GM23338 (cell line): ENCODE measurements around the gene DISP3. TPM values are rescaled to one million over a fixed set of nuclear protein-coding genes. Genes with fewer than 3 reads are reported as not detected.

Experiments used
- EZH2phosphoT487 ChIP-seq: fragments of 200-600 bp; sonication (generic); IDR thresholded peaks from one replicate; pipeline ENCODE4 v1.8.1; 2018; ENCODE audit warnings: antibody characterized with exemption; ENCODE audit not compliant: unreplicated experiment
- JUNB ChIP-seq: IDR thresholded peaks from one replicate; pipeline ENCODE4 v1.6.1; 2016; ENCODE audit warnings: antibody characterized with exemption; ENCODE audit not compliant: unreplicated experiment
- NANOG ChIP-seq: IDR thresholded peaks from 2 replicates; pipeline ENCODE4 v1.6.1; 2016; ENCODE audit warnings: antibody characterized with exemption, borderline replicate concordance
- POLR2AphosphoS5 ChIP-seq: IDR thresholded peaks from 2 replicates; pipeline ENCODE4 v1.6.1; 2016; ENCODE audit warnings: antibody characterized with exemption, low read depth
- REST ChIP-seq: IDR thresholded peaks from one replicate; pipeline ENCODE4 v1.6.1; 2018; ENCODE audit warnings: antibody characterized with exemption; ENCODE audit not compliant: unreplicated experiment
- STAT1 ChIP-seq: IDR thresholded peaks from one replicate; pipeline ENCODE4 v1.6.1; 2016; ENCODE audit warnings: antibody characterized with exemption; ENCODE audit not compliant: unreplicated experiment
- ZNF114 ChIP-seq: fragments of 250-450 bp; sonication (Bioruptor Pico); IDR thresholded peaks from 2 replicates; pipeline ENCODE4 v1.5.0; 2020; ENCODE audit warnings: mild to moderate bottlenecking, moderate library complexity
- ZNF331 ChIP-seq: fragments of 250-450 bp; sonication (Bioruptor Pico); IDR thresholded peaks from 2 replicates; pipeline ENCODE4 v1.5.0; 2020; ENCODE audit warnings: low read depth, mild to moderate bottlenecking, moderate library complexity
- polyA plus RNA-seq: library from polyadenylated mRNA; unstranded; fragments of >200 nt; fragmentation: Nextera tagmentation; extraction: Ambion mirVana; gene quantifications from 2 replicates; pipeline ENCODE4 v1.2.1, GENCODE V29; 2016
- total RNA-seq: library from RNA; depleted of rRNA; stranded (reverse); fragments of >200 nt; shearing (Covaris generic); gene quantifications from 2 replicates; pipeline ENCODE4 v1.2.3, GENCODE V29; 2014
- TF ChIP-seq, protein P1 (sequence below): fragments of 250-450 bp; sonication (Bioruptor Pico); IDR thresholded peaks from 2 replicates; pipeline ENCODE4 v1.5.0; 2020; ENCODE audit warnings: mild to moderate bottlenecking, moderate library complexity
- TF ChIP-seq, protein P2 (sequence below), 2 experiments: fragments of 200-600 bp in 1 of 2; sonication (generic) in 1 of 2; conservative IDR thresholded peaks; 2 replicates each; pipeline versions ENCODE4 v1.5.1 to v1.6.1; 2016 to 2017; ENCODE audit warnings: antibody characterized with exemption in 2 of 2, low read depth in 2 of 2, mild to moderate bottlenecking in 2 of 2, moderate library complexity in 1 of 2
- TF ChIP-seq, protein P3 (sequence below): IDR thresholded peaks from 2 replicates; pipeline ENCODE4 v1.6.1; 2016; ENCODE audit warnings: antibody characterized with exemption

The DISP3 gene
- total and polyA plus RNA-seq, 2 experiments from 2014 or later = 3.2 to 11.1 TPM

DNA sequence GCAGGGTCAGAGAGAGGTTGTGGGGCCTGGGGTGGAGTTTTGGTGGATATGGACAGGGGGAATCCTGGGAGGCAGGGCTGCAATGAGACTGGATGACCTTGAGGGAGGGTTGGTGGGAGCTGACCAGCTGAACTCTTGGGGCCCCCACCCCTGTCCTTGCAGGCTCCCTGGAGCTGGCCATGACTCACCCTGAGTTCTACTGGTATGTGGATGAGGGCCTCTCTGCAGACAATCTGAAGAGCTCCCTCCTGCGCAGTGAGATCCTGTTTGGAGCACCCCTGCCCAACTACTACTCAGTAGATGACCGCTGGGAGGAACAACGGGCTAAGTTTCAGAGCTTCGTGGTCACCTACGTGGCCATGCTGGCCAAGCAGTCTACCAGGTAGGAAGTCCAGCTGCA is 23.6 kb downstream of the DISP3 start (continued):
- TF ChIP-seq, protein P1, sequence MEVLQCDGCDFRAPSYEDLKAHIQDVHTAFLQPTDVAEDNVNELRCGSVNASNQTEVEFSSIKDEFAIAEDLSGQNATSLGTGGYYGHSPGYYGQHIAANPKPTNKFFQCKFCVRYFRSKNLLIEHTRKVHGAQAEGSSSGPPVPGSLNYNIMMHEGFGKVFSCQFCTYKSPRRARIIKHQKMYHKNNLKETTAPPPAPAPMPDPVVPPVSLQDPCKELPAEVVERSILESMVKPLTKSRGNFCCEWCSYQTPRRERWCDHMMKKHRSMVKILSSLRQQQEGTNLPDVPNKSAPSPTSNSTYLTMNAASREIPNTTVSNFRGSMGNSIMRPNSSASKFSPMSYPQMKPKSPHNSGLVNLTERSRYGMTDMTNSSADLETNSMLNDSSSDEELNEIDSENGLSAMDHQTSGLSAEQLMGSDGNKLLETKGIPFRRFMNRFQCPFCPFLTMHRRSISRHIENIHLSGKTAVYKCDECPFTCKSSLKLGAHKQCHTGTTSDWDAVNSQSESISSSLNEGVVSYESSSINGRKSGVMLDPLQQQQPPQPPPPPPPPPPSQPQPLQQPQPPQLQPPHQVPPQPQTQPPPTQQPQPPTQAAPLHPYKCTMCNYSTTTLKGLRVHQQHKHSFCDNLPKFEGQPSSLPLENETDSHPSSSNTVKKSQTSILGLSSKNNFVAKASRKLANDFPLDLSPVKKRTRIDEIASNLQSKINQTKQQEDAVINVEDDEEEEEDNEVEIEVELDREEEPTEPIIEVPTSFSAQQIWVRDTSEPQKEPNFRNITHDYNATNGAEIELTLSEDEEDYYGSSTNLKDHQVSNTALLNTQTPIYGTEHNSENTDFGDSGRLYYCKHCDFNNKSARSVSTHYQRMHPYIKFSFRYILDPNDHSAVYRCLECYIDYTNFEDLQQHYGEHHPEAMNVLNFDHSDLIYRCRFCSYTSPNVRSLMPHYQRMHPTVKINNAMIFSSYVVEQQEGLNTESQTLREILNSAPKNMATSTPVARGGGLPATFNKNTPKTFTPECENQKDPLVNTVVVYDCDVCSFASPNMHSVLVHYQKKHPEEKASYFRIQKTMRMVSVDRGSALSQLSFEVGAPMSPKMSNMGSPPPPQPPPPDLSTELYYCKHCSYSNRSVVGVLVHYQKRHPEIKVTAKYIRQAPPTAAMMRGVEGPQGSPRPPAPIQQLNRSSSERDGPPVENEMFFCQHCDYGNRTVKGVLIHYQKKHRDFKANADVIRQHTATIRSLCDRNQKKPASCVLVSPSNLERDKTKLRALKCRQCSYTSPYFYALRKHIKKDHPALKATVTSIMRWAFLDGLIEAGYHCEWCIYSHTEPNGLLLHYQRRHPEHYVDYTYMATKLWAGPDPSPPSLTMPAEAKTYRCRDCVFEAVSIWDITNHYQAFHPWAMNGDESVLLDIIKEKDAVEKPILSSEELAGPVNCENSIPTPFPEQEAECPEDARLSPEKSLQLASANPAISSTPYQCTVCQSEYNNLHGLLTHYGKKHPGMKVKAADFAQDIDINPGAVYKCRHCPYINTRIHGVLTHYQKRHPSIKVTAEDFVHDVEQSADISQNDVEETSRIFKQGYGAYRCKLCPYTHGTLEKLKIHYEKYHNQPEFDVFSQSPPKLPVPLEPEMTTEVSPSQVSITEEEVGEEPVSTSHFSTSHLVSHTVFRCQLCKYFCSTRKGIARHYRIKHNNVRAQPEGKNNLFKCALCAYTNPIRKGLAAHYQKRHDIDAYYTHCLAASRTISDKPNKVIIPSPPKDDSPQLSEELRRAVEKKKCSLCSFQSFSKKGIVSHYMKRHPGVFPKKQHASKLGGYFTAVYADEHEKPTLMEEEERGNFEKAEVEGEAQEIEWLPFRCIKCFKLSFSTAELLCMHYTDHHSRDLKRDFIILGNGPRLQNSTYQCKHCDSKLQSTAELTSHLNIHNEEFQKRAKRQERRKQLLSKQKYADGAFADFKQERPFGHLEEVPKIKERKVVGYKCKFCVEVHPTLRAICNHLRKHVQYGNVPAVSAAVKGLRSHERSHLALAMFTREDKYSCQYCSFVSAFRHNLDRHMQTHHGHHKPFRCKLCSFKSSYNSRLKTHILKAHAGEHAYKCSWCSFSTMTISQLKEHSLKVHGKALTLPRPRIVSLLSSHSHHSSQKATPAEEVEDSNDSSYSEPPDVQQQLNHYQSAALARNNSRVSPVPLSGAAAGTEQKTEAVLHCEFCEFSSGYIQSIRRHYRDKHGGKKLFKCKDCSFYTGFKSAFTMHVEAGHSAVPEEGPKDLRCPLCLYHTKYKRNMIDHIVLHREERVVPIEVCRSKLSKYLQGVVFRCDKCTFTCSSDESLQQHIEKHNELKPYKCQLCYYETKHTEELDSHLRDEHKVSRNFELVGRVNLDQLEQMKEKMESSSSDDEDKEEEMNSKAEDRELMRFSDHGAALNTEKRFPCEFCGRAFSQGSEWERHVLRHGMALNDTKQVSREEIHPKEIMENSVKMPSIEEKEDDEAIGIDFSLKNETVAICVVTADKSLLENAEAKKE (CRISPR knock-in tag) = no peak
- TF ChIP-seq, protein P2, sequence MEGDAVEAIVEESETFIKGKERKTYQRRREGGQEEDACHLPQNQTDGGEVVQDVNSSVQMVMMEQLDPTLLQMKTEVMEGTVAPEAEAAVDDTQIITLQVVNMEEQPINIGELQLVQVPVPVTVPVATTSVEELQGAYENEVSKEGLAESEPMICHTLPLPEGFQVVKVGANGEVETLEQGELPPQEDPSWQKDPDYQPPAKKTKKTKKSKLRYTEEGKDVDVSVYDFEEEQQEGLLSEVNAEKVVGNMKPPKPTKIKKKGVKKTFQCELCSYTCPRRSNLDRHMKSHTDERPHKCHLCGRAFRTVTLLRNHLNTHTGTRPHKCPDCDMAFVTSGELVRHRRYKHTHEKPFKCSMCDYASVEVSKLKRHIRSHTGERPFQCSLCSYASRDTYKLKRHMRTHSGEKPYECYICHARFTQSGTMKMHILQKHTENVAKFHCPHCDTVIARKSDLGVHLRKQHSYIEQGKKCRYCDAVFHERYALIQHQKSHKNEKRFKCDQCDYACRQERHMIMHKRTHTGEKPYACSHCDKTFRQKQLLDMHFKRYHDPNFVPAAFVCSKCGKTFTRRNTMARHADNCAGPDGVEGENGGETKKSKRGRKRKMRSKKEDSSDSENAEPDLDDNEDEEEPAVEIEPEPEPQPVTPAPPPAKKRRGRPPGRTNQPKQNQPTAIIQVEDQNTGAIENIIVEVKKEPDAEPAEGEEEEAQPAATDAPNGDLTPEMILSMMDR (conservative IDR thresholded peaks at IDR 0.05; ENCODE audit: low read depth in 2 of 2) = no peak
- TF ChIP-seq ZNF331 (no peak), ZNF114 (CRISPR knock-in tag) (no peak), JUNB (no peak), STAT1 (no peak), EZH2phosphoT487 (no peak), NANOG (no peak), REST (no peak), POLR2AphosphoS5 (no peak)
- TF ChIP-seq, protein P3, sequence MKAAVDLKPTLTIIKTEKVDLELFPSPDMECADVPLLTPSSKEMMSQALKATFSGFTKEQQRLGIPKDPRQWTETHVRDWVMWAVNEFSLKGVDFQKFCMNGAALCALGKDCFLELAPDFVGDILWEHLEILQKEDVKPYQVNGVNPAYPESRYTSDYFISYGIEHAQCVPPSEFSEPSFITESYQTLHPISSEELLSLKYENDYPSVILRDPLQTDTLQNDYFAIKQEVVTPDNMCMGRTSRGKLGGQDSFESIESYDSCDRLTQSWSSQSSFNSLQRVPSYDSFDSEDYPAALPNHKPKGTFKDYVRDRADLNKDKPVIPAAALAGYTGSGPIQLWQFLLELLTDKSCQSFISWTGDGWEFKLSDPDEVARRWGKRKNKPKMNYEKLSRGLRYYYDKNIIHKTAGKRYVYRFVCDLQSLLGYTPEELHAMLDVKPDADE = no peak
